Tracheal epithelial cell (primary cell): ENCODE results near the gene KLK15. TPM values are rescaled to one million over a fixed set of nuclear protein-coding genes. Genes with fewer than 3 reads are reported as not detected.

Experiments
- total RNA-seq: library from RNA; depleted of rRNA; stranded (reverse); fragments of >200 nt; gene quantifications from 2 replicates; pipeline ENCODE4 v1.2.1, GENCODE V29; 2014

Gene KLK15
- not detected in 2 replicates for total RNA-seq

GRCh38 chr19:50833117-50833801 is at the start of gene KLK15:
TSS of gene KLK15 (minus strand) at chr19:50833574. CDS start at chr19:50831492, 2,082 bp downstream.

GRCh38 chr19:50873056-50873455 is 39.7 kb upstream of the KLK15 start, which contains the start of gene KLK2:
TSS of gene KLK2 (plus strand) at chr19:50873439. CDS start at chr19:50873474, 35 bp downstream.

GRCh38 chr19:50854636-50855410 is 21.4 kb upstream of the KLK15 start, which contains the start of gene KLK3:
TSS of gene KLK3 (plus strand) at chr19:50854915. CDS start at chr19:50854956, 41 bp downstream.

GRCh38 chr19:50823389-50824042 is 9.9 kb downstream of the KLK15 start, which contains the start of gene KLK1:
TSS of gene KLK1 (minus strand) at chr19:50823787. CDS start at chr19:50823748, 39 bp downstream.

GRCh38 chr19:50790396-50790795 is 43.0 kb downstream of the KLK15 start, which contains the start of gene ACP4:
TSS of gene ACP4 (plus strand) at chr19:50790415. CDS start at chr19:50790415, 0 bp downstream.

Other genes with a start within 250 kb of the KLK15 start
- gene SYT3, start 193.7 kb downstream of the KLK15 start, total RNA-seq: not detected in 2 replicates
- 0.72 TPM in 1 of 2 replicates, not detected in the other for gene C19orf81, start 184.1 kb downstream of the KLK15 start, total RNA-seq
- gene SHANK1, start 113.8 kb downstream of the KLK15 start, total RNA-seq: not detected in 2 replicates
- gene CLEC11A, start 110.2 kb downstream of the KLK15 start, total RNA-seq: not detected in 2 replicates
- gene GPR32, start 63.1 kb downstream of the KLK15 start, total RNA-seq: not detected in 2 replicates
- not detected in 2 replicates for gene ACP4, start 43.2 kb downstream of the KLK15 start, total RNA-seq
- gene KLK1, start 9.8 kb downstream of the KLK15 start, total RNA-seq: 0.24 TPM in 1 of 2 replicates, not detected in the other
- under 0.01 and 0.43 TPM in 2 replicates for gene KLK3, start 21.3 kb upstream of the KLK15 start, total RNA-seq
- not detected in 2 replicates for gene KLK2, start 39.9 kb upstream of the KLK15 start, total RNA-seq
- not detected in 2 replicates for gene KLK4, start 77.8 kb upstream of the KLK15 start, total RNA-seq
- gene KLK5, start 119.5 kb upstream of the KLK15 start, total RNA-seq: 1.7 and 23.6 TPM in 2 replicates
- gene KLK6, start 136.0 kb upstream of the KLK15 start, total RNA-seq: 0.85 and 3.1 TPM in 2 replicates
- 3.2 and 13.0 TPM in 2 replicates for gene KLK7, start 150.3 kb upstream of the KLK15 start, total RNA-seq
- gene KLK8, start 168.0 kb upstream of the KLK15 start, total RNA-seq: 8.3 and 13.0 TPM in 2 replicates
- gene KLK10, start 186.1 kb upstream of the KLK15 start, total RNA-seq: 7.7 and 14.5 TPM in 2 replicates
- 1.1 and 3.9 TPM in 2 replicates for gene KLK11, start 193.0 kb upstream of the KLK15 start, total RNA-seq
- gene KLK12, start 201.4 kb upstream of the KLK15 start, total RNA-seq: 0.96 TPM in 1 of 2 replicates, not detected in the other
- gene KLK13, start 231.5 kb upstream of the KLK15 start, total RNA-seq: not detected in 2 replicates
- not detected in 2 replicates for gene KLK14, start 249.3 kb upstream of the KLK15 start, total RNA-seq